ENCODE measurements around the gene GPX4.

- no peak for TF ChIP-seq EP300 (IDR thresholded peaks at IDR 0.05)
- TF ChIP-seq CTCF (IDR thresholded peaks at IDR 0.05) = no peak
Measured at GRCh38 chr19:1145635-1146411, 42.0 kb downstream of the GPX4 start.

All from suprapubic skin (tissue), 3 donors.